ENCODE data around the gene CNTNAP3B.
"Not testable (repeated sequence)": the region's sequence is repeated elsewhere in the genome, so short reads cannot be mapped to it uniquely, and the experiment has no call there.

CNTNAP3B gene

DNA sequence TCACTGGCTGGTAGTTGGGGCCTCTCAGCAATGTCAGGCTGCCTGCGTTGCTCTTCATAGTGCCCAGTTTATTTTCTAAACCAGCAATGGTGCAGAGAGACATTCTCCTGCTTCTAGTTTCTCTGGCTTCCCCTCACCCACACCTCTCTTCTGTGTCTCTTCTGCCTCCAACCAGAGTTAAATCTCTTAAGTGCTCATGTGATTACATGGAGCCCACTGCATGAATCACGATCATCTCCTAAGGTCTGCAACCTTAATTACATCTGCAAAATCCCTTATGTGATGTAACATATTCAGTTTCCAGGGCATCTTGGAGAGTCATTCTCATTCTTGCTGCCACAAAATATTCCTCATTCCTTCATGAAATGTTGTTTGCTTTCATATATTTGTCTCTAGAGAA lies 149.0 kb downstream of the CNTNAP3B start:
- not testable (repeated sequence) for H3K27ac ChIP-seq

DNA sequence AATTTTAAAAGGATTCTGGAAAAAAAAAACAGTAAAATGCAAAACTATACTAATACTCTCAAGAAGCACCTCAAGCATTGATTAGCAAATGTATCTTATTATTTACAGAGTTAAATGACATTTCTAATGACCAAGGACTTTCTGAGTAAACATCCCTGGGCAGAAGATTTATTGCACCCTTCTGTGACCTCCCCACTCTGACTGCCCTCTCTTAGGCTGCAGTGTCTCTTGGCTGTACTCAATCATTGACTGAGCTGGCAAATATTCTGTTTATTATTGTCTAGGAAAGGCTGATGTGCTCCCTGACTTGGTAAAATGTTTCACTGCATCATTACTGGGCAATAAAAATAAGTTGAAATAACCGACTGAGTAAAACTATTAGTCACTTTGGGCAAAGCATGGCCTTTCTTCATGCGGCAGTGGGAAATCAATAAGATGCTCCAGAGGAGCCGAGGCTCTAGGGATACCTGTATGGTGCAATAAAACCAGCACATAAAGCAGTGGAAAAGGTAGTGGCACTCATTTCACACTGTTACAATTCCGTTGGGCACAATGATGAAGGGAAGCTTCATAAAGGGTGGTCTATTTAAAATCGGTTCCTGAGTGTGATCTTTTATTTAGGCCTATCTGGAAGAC lies 151.1 kb downstream of the CNTNAP3B start:
- H3K27ac ChIP-seq; DNase-seq (ENCODE audit: low read depth, low spot score): not testable (repeated sequence)

More for the DNA sequence above, 149.0 kb downstream of the CNTNAP3B start:
- DNase-seq (ENCODE audit: low read depth, low spot score): not testable (repeated sequence)

DNA sequence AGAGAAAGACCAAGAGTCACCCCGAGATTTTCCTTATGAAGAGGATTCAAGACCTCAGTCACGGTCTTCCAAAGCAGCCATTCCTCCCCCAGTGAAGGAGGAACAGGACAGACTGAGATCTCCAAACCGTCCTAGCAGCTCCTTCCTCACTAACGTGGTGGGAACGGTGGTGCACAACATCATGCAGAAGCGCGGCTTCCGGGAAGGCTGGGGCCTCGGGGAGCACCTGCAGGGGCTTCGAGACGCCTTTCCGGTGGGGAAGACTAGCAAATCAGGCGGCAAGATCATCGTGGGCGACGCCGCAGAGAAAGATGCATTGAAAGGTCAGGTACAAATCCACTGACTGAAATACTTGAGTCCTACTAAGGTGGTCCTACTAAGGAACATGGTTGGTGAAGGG lies 154.3 kb downstream of the CNTNAP3B start:
- H3K27ac ChIP-seq; DNase-seq (ENCODE audit: low read depth, low spot score): not testable (repeated sequence)

- H3K27ac ChIP-seq; DNase-seq (ENCODE audit: low read depth, low spot score): not testable (repeated sequence)
Measured at GRCh38 chr9:41953007-41953406, 176.2 kb downstream of the CNTNAP3B start.

DNA sequence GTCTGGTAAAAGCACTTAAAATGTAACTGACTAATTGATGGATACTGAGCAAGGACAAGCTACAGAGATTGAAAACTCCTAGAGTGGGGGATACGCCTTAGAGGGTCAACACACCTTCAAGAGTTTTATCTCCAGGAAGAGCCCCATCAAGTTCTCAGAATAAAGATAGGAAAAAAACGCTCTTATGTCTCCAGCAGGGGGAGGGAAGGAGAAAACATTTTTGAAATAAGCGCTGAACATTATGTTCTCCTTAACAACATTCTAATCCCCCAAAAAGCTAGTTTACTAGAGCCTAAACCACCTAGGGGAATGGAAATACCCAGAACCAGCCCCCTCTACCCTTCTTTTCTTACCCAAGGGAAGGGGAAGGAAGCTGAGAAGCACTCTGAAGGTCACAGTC lies 187.5 kb downstream of the CNTNAP3B start:
- not testable (repeated sequence) for DNase-seq (ENCODE audit: low read depth, low spot score); H3K27ac ChIP-seq

- DNase-seq (ENCODE audit: low read depth, low spot score); H3K27ac ChIP-seq: not testable (repeated sequence)
Measured at GRCh38 chr9:41938143-41938542, 191.1 kb downstream of the CNTNAP3B start.

GRCh38 chr9:41935727-41936126 lies 193.5 kb downstream of the CNTNAP3B start:
- H3K27ac ChIP-seq; DNase-seq (ENCODE audit: low read depth, low spot score): not testable (repeated sequence)

DNA sequence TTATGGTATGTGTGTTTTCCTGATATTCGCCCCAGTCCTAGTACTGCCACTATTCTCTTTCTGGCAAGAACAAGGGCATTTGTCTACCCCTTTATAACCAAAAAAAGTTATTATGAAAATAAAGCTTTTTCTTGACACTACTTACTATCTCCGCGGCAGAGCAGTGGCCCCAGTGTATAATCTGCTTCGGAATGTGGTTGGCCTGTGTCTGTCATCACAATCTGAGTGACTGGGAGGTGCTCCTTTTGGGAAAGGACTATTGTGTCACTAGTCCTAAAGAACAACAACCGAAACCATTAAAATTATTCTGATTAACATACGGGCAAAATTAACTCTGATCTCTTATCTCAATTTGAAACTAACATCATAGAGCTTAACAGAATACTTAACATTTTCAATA lies 200.1 kb downstream of the CNTNAP3B start:
- DNase-seq (ENCODE audit: low read depth, low spot score); H3K27ac ChIP-seq: not testable (repeated sequence)

DNA sequence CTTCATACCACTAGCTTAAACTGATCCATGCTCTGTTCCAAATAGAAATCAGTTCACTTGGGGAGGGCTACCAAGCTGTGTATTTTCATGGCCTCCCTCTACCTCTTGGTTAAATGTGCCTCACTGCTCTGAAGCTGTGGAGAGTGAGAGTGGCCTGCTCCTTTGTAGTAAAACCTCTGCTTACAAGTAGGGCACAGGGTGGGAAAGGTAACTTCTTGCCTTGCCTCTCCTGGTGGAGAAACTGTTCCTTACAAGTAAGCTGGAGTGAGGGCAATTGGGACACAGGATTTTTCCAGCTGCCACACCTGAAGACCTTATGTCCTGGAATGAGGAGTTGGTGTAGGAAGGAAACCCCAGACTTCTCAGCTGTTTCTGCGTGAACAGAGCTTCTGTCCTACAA lies 211.9 kb downstream of the CNTNAP3B start:
- H3K27ac ChIP-seq; DNase-seq (ENCODE audit: low read depth, low spot score): not testable (repeated sequence)

DNA sequence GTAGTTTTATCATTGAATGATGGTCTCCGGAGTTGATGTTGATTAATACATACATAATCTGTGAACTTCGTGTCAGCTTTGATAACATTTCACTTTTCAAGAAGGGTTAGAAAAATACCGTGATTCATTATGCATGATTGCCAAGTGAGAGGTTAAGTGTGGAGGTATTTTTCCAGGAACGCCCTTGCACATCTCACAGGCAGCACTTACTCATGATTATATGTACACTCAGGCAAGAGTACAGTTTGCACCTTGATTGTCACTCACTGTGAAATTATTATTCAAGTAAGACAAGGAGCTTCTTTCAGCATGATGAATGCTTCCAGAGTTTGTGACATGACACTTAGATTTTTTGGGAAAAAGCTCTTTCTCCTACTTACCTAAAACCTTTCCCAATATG lies 223.7 kb downstream of the CNTNAP3B start:
- H3K27ac ChIP-seq; DNase-seq (ENCODE audit: low read depth, low spot score): not testable (repeated sequence)

DNA sequence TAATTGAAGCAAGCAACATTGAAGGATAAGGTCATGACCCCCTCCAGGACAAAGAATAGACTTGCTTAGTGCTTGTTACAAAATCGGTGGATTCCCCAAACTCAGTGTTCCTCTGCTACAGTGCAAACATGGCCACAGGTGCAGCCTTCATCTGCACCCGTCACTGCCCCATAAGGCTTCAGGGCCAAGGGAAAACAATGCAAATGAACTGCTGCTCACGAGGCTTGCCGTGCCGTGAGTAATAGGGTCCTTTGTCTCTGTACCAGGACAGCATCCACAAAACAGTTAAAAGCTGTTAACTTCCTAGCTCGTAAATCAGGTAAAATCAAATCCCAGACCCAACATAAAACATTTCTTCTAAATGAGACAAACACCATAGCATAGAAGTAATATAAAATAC lies 226.5 kb downstream of the CNTNAP3B start:
- not testable (repeated sequence) for DNase-seq (ENCODE audit: low read depth, low spot score); H3K27ac ChIP-seq

GRCh38 chr9:41898720-41899343 lies 230.4 kb downstream of the CNTNAP3B start:
- H3K27ac ChIP-seq; DNase-seq (ENCODE audit: low read depth, low spot score): not testable (repeated sequence)

GRCh38 chr9:41874557-41874956 lies 254.7 kb downstream of the CNTNAP3B start:
- not testable (repeated sequence) for H3K27ac ChIP-seq; DNase-seq (ENCODE audit: low read depth, low spot score)

GRCh38 chr9:41855422-41855821 lies 273.8 kb downstream of the CNTNAP3B start:
- not testable (repeated sequence) for DNase-seq (ENCODE audit: low read depth, low spot score); H3K27ac ChIP-seq

GRCh38 chr9:41851848-41852740 lies 277.1 kb downstream of the CNTNAP3B start:
- H3K27ac ChIP-seq; DNase-seq (ENCODE audit: low read depth, low spot score): not testable (repeated sequence)

DNA sequence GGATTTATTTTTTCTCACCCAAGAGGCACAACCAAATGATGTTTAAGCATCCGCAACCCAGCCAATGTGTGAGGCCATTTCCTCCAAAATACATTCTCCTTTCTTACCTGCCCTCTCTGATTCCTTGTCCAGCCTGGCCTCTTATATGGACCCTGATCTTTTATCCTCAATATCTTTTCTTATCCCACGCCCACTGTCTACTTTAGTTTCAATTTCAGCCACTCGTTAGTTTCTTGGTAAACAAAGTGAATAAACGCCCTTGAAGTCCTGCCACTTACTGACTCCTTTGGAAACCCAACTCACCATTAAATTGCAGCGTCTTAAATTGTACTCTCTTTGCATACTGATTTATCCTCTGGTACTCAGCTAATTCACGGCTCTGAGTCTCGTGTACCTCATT lies 281.4 kb downstream of the CNTNAP3B start:
- DNase-seq (ENCODE audit: low read depth, low spot score); H3K27ac ChIP-seq: not testable (repeated sequence)

Measured in epithelial cell of prostate (primary cell).